ENCODE results near the gene CHCHD2. TPM values are rescaled to one million over a fixed set of nuclear protein-coding genes. Genes with fewer than 3 reads are reported as not detected.

CHCHD2 gene
- total and polyA plus RNA-seq, 9 of the 15 experiments (the other 6 are each of a cell fraction or from before 2014, with no cell fraction given): 145 to 1,044 (median 648) TPM

DNA sequence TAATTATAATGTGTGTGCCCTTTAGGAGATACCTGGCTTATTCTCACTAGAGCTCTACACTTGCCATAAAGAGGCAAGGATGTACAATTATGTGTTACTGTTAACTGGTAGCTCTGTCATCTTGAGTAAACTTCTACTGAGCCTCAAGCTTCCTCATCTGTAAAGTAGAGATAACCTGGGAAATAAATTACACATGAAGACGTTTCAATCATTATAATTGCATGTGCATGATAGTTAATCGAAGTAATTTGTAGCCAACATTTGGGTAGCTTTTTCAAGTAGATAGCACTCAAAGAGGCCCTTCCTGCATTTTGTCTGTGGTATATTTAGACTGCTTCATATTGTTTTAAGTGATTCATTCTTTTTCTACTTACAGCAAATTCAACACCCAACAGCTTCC lies 52.3 kb downstream of the CHCHD2 start (continued):
- TF ChIP-seq, protein P1, sequence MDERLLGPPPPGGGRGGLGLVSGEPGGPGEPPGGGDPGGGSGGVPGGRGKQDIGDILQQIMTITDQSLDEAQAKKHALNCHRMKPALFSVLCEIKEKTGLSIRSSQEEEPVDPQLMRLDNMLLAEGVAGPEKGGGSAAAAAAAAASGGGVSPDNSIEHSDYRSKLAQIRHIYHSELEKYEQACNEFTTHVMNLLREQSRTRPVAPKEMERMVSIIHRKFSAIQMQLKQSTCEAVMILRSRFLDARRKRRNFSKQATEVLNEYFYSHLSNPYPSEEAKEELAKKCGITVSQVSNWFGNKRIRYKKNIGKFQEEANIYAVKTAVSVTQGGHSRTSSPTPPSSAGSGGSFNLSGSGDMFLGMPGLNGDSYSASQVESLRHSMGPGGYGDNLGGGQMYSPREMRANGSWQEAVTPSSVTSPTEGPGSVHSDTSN (CRISPR knock-in tag; IDR thresholded peaks at IDR 0.05; ENCODE audit: low read depth): no peak
- TF ChIP-seq, protein P1 (tag; conservative IDR thresholded peaks at IDR 0.05; ENCODE audit: low read depth): peak; percentile 43
- TF ChIP-seq TCF3 (CRISPR knock-in tag; IDR thresholded peaks at IDR 0.05): peak; percentile 51; the same call in 1 of the 2 replicates
- TF ChIP-seq TCFL5 (CRISPR knock-in tag; conservative IDR thresholded peaks at IDR 0.05): no peak
- TF ChIP-seq ZBTB7A (IDR thresholded peaks at IDR 0.05; ENCODE audit: borderline replicate concordance, control insufficient read depth, low read depth, low read length): no peak
- no peak for TF ChIP-seq ASH1L (IDR thresholded peaks at IDR 0.05; ENCODE audit: borderline replicate concordance, low read depth, partially characterized antibody)
- TF ChIP-seq, protein P2, sequence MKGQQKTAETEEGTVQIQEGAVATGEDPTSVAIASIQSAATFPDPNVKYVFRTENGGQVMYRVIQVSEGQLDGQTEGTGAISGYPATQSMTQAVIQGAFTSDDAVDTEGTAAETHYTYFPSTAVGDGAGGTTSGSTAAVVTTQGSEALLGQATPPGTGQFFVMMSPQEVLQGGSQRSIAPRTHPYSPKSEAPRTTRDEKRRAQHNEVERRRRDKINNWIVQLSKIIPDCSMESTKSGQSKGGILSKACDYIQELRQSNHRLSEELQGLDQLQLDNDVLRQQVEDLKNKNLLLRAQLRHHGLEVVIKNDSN (CRISPR knock-in tag; IDR thresholded peaks at IDR 0.05): no peak

DNA sequence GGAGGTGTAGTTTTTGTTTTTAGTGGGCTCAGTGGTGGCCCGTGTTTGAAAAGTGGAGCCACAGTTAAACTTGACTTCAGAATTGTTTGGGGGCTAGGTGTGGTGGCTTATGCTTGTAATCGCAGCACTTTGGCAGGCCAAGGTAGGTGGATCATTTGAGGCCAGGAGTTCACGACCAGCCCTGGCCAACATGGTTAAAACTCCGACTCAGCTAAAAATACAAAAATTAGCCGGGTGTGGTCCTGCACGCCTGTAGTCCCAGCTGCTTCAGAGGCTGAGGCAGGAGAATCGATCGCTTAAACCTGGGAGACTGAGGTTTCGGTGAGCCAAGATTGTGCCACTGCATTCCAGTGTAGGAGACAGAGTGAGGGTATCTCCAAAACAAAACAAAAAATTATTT lies 52.9 kb downstream of the CHCHD2 start:
- intact Hi-C loops (cut with micrococcal nuclease) (no loop called here), in situ Hi-C loops (cut with MboI) (no loop called here)
- Histone ChIP-seq H3K4me3 (peak overlapping the region; percentile 82), H3K9me1 (ENCODE audit: control insufficient read depth, insufficient read depth, low read length) (no peaks in the 10 kb centered on the region), H3K9me3 (replicated peaks; ENCODE audit: control insufficient read depth, insufficient read depth, low read depth, low read length) (no peaks in the 10 kb centered on the region), H3K27me3 (ENCODE audit: control insufficient read depth in 2 of 2, insufficient read depth in 2 of 2, low read length in 2 of 2) (no peaks in the 10 kb centered on the region), H3K27ac (ENCODE audit: extremely low read depth, low read depth, low read length) (peak overlapping the region; percentile 92), H3K4me1 (replicated peaks in 1 of 2; ENCODE audit: control insufficient read depth in 2 of 2, insufficient read depth in 2 of 2, low read length in 2 of 2) (peaks cover 18 to 22% of the 10 kb centered on the region in 2 experiments), H3K9ac (ENCODE audit: insufficient read depth in 1 of 2, low read depth in 2 of 2, low read length in 2 of 2) (peak overlapping the region; percentile 78 to 94; a peak in 3 of 4 replicates), H3K36me3 (ENCODE audit: control insufficient read depth, insufficient read depth, low read length) (peaks cover 57% of the 10 kb centered on the region), H3K4me2 (ENCODE audit: insufficient read depth, low read length) (peak overlapping the region; percentile 92), H4K20me1 (replicated peaks; ENCODE audit: control insufficient read depth, insufficient read depth, low read length) (no peaks in the 10 kb centered on the region), H2AFZ (ENCODE audit: low read depth, low read length) (no peak overlapping the region), H3K79me2 (ENCODE audit: control insufficient read depth, insufficient read depth, low read length) (peaks cover 86% of the 10 kb centered on the region)
- peak; percentile 81 for TF ChIP-seq C11orf30 (IDR thresholded peaks at IDR 0.05; ENCODE audit: low read depth)
- peak; percentile 66 for TF ChIP-seq MAFF (IDR thresholded peaks at IDR 0.05; ENCODE audit: low read length)
- 0 out of 2 replicates have a peak, but pooled peaks have one; percentile 16 for TF ChIP-seq RBFOX2 (IDR thresholded peaks at IDR 0.05; ENCODE audit: low read depth, low read length)
- TF ChIP-seq, protein P3, sequence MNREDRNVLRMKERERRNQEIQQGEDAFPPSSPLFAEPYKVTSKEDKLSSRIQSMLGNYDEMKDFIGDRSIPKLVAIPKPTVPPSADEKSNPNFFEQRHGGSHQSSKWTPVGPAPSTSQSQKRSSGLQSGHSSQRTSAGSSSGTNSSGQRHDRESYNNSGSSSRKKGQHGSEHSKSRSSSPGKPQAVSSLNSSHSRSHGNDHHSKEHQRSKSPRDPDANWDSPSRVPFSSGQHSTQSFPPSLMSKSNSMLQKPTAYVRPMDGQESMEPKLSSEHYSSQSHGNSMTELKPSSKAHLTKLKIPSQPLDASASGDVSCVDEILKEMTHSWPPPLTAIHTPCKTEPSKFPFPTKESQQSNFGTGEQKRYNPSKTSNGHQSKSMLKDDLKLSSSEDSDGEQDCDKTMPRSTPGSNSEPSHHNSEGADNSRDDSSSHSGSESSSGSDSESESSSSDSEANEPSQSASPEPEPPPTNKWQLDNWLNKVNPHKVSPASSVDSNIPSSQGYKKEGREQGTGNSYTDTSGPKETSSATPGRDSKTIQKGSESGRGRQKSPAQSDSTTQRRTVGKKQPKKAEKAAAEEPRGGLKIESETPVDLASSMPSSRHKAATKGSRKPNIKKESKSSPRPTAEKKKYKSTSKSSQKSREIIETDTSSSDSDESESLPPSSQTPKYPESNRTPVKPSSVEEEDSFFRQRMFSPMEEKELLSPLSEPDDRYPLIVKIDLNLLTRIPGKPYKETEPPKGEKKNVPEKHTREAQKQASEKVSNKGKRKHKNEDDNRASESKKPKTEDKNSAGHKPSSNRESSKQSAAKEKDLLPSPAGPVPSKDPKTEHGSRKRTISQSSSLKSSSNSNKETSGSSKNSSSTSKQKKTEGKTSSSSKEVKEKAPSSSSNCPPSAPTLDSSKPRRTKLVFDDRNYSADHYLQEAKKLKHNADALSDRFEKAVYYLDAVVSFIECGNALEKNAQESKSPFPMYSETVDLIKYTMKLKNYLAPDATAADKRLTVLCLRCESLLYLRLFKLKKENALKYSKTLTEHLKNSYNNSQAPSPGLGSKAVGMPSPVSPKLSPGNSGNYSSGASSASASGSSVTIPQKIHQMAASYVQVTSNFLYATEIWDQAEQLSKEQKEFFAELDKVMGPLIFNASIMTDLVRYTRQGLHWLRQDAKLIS (CRISPR knock-in tag; IDR thresholded peaks at IDR 0.05): no peak
- peak; percentile 50; the same call in 1 of the 2 replicates for TF ChIP-seq MAFK (IDR thresholded peaks at IDR 0.05; ENCODE audit: low read length)
- TF ChIP-seq FOS (IDR thresholded peaks at IDR 0.05; ENCODE audit: extremely low read depth, insufficient read length): no peak
- peak; percentile 51; the same call in 1 of the 2 replicates for TF ChIP-seq MAFG (tag; conservative IDR thresholded peaks at IDR 0.05)
- TF ChIP-seq ZNF316 (IDR thresholded peaks at IDR 0.05): peak; percentile 90
- no peak for ATAC-seq
- no peak for DNase-seq (ENCODE audit: extremely low read depth in 1 of 4, low spot score in 3 of 4)
- 47% methylated on average over 9 of the region's 9 CpGs for WGBS (ENCODE audit: insufficient coverage, low coverage, missing lambda C conversion rate)
- no peak for FAIRE-seq
- BruUV-seq (replicated peaks): no TSS peak
- CTCF ChIA-PET (ENCODE audit: low intra/inter-chr PET ratio): no interaction called here
- POLR2A ChIA-PET: interaction anchor here (0.6 to 1.9 kb wide), 4 partner anchors 9 to 62 kb away, joined by 3 to 12 read pairs (median 7); partner anchors contain the start of gene SUMF2

All from K562 (cell line).